ENCODE data around the gene ARFRP1. TPM values are rescaled to one million over a fixed set of nuclear protein-coding genes. Genes with fewer than 3 reads are reported as not detected.

ARFRP1 gene
- total and polyA plus RNA-seq, 2 of the 13 experiments (the other 11 are each of a cell fraction or from before 2014, with no cell fraction given) = 32.0 to 51.1 TPM

- TF ChIP-seq REST (IDR thresholded peaks at IDR 0.05; ENCODE audit: borderline replicate concordance in 1 of 2, low read depth in 1 of 2, low read length in 2 of 2) (peak in 1 of 2 experiments; percentile 31; a peak in 1 of 4 replicates), CHD2 (IDR thresholded peaks at IDR 0.05; ENCODE audit: low read depth, low read length) (0 out of 2 replicates have a peak, but pooled peaks have one; percentile 35), CTCF (CRISPR knock-in tag; IDR thresholded peaks at IDR 0.05) (no peak), POLR2A (IDR thresholded peaks at IDR 0.05; ENCODE audit: insufficient read depth in 1 of 2, low read depth in 2 of 2, low read length in 2 of 2) (peak; percentile 6 to 17; a peak in 2 of 4 replicates), ZNF556 (CRISPR knock-in tag; IDR thresholded peaks at IDR 0.05; ENCODE audit: borderline replicate concordance) (0 out of 2 replicates have a peak, but pooled peaks have one; percentile 38), POLR2G (IDR thresholded peaks at IDR 0.05; ENCODE audit: low read depth, low read length) (peak; percentile 35), ZHX1 (CRISPR knock-in tag; IDR thresholded peaks at IDR 0.05; ENCODE audit: low read depth) (peak; percentile 9; the same call in 1 of the 2 replicates), ZNF589 (CRISPR knock-in tag; conservative IDR thresholded peaks at IDR 0.05) (0 out of 2 replicates have a peak, but pooled peaks have one; percentile 53), PAXIP1 (CRISPR knock-in tag; conservative IDR thresholded peaks at IDR 0.05) (no peak), ELF1 (CRISPR knock-in tag; IDR thresholded peaks at IDR 0.05) (no peak), NR2F2 (IDR thresholded peaks at IDR 0.05; ENCODE audit: borderline replicate concordance, low read depth) (no peak; the same call in 1 of the 2 replicates), NBN (conservative IDR thresholded peaks at IDR 0.05) (no peak), ARNTL (CRISPR knock-in tag; IDR thresholded peaks at IDR 0.05) (0 out of 2 replicates have a peak, but pooled peaks have one; percentile 28), ZBTB38 (CRISPR knock-in tag; IDR thresholded peaks at IDR 0.05) (peak; percentile 5; the same call in 1 of the 2 replicates), MAZ (IDR thresholded peaks at IDR 0.05; ENCODE audit: borderline replicate concordance, low read depth, low read length) (no peak), MAZ (CRISPR knock-in tag; IDR thresholded peaks at IDR 0.05; ENCODE audit: low read depth) (0 out of 2 replicates have a peak, but pooled peaks have one; percentile 2), ZNF761 (CRISPR knock-in tag; conservative IDR thresholded peaks at IDR 0.05) (0 out of 2 replicates have a peak, but pooled peaks have one; percentile 15), ZNF326 (CRISPR knock-in tag; IDR thresholded peaks at IDR 0.05; ENCODE audit: borderline replicate concordance) (peak; percentile 47; the same call in 1 of the 2 replicates), ZNF251 (CRISPR knock-in tag; IDR thresholded peaks at IDR 0.05) (0 out of 2 replicates have a peak, but pooled peaks have one; percentile 40)
Observed at GRCh38 chr20:63696306-63696627, 11.5 kb downstream of the ARFRP1 start (continued).
